NT2/D1 (cell line): Measurements from ENCODE around the gene CD46.

Experiments
- YY1 ChIP-seq: IDR thresholded peaks from 2 replicates; pipeline ENCODE4 v1.6.1; 2011; ENCODE audit not compliant: insufficient read length, insufficient read depth
- ZNF274 ChIP-seq: IDR thresholded peaks from 2 replicates; pipeline ENCODE4 v1.6.1; 2011; ENCODE audit warnings: mild to moderate bottlenecking, low read depth, low read length

GRCh38 chr1:207791290-207791689, 39.4 kb downstream of the CD46 start:
- TF ChIP-seq ZNF274, result no peak
- TF ChIP-seq YY1, result no peak
